GM21390 (cell line): ENCODE data around the gene NUDT14.

ENCODE experiments used
- ATAC-seq: cut with Tn5 transposase; IDR thresholded peaks from one replicate; pipeline ENCODE4 v1.9.1; 2021; ENCODE audit not compliant: unreplicated experiment

Gene NUDT14

GRCh38 chr14:105178069-105178867, 2.8 kb downstream of the NUDT14 start:
- no peak for ATAC-seq

DNA sequence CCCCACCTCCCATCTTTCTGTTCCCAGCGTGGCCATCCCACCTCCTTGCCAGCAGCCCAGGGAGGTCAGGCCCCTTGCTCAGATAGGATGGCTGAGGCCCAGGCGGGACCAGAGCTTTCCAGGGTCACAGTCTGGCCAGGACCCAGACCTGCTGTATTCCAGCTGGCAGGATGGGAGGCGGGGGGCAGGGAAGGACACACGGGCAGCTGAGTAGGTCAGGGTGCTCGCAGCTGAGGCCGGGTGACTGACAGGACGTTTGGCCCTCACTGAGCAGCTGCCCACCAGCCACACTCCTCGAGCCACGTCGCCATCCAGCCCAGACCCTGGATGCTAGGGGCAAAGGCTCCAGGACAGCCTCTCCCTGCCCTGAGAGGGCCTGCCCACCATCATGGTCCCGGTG, 4.0 kb downstream of the NUDT14 start:
- no peak for ATAC-seq

DNA sequence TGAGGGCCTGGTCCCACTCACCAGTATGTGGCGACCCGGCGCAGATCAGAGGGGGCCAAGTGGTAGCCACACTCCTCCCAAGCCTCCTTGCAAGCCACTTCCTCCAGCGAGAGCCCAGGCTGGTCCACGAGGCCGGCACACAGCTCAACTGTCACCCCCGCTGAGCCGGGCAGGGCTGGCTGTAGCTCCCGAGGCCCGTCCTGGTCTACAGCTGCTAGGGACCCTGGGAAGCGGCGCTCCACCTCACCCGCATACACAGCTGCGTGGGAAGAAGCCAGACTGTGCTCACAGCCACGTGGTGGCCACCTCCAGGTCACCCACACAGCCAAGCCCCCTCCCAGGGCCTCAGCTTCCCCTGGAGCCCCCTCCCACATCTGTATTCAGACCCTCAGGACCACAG, 4.6 kb downstream of the NUDT14 start:
- ATAC-seq = no peak

DNA sequence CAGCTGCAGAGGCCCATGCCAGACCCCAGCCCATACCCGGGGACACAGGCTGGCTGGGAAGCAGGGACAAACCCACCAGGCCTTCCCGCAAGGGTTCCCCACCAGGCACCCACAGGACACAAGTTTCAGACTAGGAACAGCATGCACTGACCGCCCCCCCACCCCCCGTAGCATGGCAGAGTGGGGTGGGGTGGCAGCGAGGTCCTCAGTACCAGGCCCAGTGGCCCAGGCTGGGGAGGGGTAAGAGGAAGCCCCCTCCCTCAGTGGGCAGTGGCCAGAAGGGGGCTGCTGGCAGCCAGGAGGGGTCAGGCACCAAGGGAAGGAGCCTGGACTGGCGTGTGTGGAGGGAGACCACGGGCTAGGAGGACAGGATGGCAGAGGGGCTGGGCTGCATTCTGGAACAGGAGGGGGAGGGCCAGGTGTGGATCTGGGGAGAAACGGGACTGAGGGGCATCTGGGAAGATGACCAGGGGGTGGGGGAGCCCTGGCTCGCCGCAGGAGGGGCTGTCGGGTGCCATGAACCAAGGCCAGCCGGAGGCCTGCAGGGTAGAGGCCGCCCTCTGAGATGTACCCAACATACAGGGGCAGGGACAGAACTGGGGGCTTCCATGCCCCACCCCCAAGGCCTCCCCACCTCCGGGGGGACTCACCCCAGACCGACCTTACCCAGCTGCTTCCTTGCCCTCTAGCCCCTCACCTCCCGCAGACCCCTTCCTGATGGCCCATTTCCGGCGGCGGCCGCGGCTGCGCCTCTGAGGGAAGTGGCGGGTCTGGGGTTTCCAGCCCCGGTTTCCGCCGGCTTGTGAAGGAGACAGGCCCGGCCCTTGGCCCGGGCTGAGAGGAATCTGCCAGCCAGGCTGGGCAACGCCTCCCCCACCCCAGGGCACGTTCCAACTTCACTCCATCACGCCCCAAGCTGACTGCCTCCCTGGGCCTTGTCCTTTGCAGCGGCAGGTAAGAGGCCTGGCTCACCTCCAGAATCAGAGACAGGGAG, 6.9 kb downstream of the NUDT14 start:
- ATAC-seq = no peak

GRCh38 chr14:105173145-105173544, 8.0 kb downstream of the NUDT14 start:
- no peak for ATAC-seq

DNA sequence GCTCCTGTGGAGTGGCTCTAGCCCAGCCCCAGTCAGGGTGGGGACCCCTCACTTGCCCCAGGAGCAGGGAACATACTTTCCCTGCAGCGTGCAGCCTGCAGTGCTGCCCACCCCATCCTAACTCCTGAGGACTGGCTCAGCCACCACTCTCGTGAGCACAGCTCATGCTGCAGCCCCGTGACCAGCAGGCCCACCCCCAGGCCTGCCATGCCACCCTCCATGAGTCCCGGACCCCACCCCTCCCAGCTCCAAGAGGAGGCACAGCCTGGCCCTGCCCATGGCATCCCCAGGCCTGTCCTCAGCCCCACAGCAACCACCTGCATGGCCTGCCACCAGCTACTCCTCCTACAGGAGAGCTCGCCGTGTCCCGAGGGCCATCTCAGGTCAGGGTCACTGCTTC, 8.6 kb downstream of the NUDT14 start:
- no peak for ATAC-seq

DNA sequence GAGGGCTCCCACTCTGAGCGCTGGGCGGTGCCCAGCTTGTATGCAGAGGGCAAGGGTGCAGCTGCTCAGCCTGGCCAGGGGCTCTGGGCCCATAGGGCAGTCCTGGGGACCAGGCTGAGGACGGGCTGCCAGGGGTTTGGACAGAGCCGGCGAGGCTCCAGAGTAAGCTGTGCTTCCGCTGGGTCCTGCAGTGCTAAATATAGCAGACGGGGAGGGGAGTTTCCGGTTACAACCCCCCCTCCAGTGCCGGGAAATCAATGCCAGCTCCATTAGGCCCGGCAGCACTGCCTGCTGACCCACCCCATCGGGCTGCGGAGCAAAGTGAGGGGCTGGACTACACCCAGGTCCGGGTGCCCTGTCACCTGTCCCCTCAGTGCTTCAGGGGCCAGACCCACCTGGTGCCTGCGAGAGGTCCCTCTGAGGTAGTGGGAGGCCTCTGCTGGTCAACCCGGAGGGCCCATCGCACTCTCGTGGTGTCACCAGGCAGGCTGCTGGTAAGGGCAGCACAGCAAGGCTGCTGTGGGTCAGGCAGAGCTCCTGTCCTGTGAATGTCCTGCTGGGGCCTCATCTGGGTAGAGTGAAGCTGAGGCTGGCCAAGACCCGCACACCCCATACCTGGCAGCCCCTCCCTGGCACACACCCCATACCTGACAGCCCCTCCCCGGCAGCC, 10.0 kb downstream of the NUDT14 start:
- no peak for ATAC-seq

GRCh38 chr14:105169776-105170655, 11.1 kb downstream of the NUDT14 start:
- ATAC-seq = no peak

GRCh38 chr14:105168979-105169507, 12.1 kb downstream of the NUDT14 start:
- ATAC-seq = no peak

DNA sequence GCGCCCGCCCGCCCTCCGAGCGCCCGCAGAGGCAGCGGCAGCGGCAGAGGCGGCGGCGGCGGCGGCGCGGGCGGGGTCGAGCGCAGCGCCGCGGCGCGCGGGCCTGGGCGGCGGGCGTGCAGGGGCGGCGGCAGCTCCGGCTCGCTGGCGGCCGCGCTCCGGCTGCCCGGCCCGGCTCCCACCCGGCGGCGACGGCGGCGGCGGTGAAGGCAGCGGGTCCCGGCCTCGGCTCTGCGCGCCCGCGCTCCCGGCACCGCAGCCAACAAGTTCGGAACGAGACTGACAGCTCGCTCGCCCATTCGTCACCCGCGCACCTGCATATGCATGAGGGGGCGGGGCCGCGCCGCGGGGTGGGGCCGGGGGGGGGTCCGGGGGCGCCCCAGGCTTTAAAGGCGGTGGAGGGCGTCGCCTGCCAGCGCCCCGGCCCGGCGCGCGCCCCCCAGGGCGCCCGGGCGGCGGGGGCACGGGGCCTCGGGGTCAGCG, 12.6 kb downstream of the NUDT14 start, which contains the start of gene JAG2:
Gene JAG2, minus strand, starts transcription at position 281 of the 483 bp plus-strand sequence. CDS start 356 bp downstream, outside the sequence.
- ATAC-seq = no peak

DNA sequence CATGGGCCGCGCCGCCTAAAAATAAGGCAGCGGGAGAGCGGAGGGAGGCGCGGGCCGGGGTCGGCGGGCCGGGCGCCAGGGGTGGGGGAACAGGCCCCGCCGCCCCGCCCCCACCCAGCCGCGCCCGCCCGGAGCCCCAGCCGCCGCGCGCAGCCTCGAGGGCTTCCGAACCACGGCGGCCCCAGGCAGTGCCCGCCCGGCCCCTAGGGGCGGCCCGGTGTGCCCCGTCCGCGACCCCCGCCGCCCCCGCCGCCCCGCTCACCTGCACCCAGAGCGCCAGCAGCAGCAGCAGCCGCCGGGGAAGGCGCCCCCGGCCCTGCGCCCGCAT, 13.1 kb downstream of the NUDT14 start:
- no peak for ATAC-seq

DNA sequence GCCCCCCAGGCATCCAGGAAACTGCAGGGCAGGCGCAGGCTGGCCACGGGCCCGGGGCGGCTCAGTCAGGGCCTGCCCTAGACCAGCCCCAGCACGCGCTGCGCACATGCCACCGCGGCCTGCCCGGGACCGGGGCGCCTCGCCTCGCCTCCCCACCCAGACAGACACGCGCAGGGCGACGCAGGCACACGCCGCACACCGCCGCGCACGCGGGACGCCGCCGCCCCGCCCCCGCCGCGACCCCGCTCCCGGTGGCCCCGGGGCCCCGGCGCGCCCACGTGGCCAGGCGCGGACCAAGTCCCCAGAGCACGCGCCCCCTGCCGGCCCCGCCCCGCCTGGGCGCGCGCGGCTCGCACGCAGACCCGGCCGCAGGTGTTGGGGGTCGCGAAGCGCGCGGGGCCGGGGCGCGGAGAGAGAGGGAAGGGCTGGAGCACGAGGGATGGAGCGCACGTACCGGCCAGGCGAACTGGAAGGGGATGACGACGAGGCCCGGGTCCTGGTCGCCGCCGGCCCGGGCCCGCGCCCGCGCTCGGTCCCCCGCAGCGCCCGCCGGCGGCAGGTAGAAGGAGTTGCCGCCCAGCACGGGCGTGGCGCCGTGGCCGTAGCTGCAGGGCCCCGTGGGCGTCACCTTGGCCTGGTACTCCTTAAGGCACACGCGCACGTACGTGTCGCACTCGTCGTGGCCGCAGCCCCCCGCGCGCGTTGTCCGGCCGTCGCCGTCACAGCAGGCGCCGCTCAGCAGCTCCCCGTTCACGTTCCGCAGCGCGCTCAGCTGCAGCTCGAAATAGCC, 13.6 kb downstream of the NUDT14 start:
- no peak for ATAC-seq

- ATAC-seq = no peak
Observed at GRCh38 chr14:105166571-105167302, 14.4 kb downstream of the NUDT14 start.

DNA sequence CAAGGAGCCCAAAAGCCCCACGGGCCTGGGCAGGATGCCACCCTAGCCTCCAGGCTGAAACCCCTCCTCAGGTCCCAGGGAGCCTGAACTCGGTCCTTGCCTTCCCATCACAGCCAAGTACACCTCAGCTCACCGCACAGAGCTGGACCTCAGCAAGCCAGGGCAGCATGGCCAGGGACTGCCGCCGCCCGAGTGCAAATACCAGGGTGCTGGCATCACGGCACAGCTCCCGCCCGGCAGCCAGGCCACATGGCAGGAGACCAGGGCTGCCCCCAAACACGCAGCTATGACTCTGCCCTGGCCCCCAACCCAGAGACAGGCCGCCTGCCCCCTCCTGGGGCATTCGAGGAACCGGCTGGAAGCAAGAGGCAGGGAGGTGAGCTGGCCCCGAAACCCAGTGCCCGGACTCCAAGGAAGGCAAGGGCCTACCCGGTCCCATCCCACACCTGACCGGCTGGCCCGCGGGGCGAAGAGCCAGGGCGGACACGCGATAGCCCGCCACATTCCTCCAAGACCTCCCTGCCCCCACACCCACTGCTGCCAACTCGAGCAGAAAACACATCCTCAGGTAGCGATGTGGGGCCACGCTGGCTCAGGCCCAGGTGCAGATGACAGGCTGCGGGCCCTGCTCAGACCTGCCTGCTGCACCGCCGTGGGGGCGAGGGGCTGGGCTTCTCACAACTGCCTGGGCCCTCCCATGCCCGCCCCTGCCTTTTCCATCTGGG, 15.2 kb downstream of the NUDT14 start:
- no peak for ATAC-seq

DNA sequence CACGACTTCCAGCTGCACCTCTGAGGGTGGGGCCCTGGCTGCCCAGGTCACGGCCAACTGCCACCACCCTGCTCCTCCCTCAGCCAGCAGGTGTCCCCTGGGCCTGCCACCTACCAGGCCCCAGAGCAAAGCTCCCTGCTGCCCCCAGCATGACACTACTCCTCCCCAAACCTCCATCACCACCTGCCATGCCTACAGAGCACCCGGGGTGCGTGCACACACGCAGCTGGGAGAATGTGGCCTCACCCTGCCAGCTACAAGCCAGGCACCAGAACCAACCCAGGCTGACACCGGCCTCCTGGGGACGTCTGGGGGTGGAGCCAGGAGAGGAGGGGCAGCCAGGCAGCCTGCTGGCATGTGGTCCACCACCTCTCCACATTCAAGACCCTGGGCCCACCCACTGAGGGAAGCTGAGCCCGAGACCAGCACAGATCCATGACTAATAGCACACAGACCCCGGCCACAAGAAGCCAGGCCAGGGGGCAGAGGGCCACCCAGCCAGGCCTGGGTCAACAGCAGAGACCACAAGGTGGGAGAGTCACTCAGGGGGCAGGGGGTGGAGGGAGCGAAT, 15.9 kb downstream of the NUDT14 start:
- ATAC-seq = no peak

DNA sequence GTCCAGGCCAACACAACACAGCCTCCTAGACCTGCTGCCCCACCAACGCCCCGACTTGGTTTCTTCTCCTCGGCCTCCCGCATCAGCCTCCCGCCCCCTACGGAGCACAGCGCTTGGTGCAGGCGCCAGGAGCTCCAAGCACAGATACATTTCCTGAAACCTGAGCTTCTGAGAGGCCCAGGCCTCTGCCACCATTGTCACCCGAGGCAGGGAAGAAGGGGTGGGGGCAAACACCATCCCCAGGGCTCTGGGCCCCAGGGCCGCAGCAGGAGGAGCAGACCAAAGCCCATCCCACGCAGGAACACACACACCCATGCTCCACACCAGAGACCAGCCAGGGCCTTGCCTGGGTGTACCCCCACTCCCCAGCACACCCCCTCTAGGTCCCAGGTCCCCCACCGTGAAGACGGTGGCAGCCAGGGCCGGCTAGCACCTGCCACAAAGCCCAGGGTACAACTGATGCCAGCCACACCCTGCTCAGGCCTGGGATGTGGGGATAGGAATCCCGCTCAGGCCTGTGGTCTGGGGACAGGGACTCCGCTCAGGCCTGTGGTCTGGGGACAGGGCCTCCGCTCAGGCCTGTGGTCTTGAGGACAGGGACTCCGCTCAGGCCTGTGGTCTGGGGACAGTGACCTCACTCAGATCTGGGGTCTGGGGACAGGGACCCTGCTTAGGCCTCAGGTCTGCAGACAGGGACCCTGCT, 17.9 kb downstream of the NUDT14 start:
- ATAC-seq = no peak

GRCh38 chr14:105162669-105162979, 18.5 kb downstream of the NUDT14 start:
- no peak for ATAC-seq
